ENCODE measurements around the gene CXCL5. TPM values are rescaled to one million over a fixed set of nuclear protein-coding genes. Genes with fewer than 3 reads are reported as not detected.

The CXCL5 gene
- 0.21 and 0.33 TPM in 2 replicates for total RNA-seq
- polyA plus RNA-seq, result 0.25 and 0.40 TPM in 2 replicates
- polyA plus RNA-seq (2011; cell fraction: cytosol; rRNA removed), result 0.27 and 0.31 TPM in 2 replicates
- 0.20 and 0.24 TPM in 2 replicates for polyA plus RNA-seq (2011; cell fraction: nucleus; rRNA removed)
- 0.38 and 0.54 TPM in 2 replicates for polyA plus RNA-seq (2012)
- polyA minus RNA-seq, result 0.15 and 0.27 TPM in 2 replicates
- not detected for polyA minus RNA-seq (2011; cell fraction: cytosol; rRNA and poly(A)+ RNA removed)
- 0.14 TPM in 1 of 2 replicates, not detected in the other for polyA minus RNA-seq (2011; cell fraction: nucleus; rRNA and poly(A)+ RNA removed)
- Bru-seq, nascent RNA, result percentile 25 among the genes with signal in this experiment
- percentile 24 among the genes with signal in this experiment for BruChase-seq, experiment 1, labeled RNA remaining after a 6-hour chase
- not detected for BruChase-seq, experiment 2, labeled RNA remaining after a 2-hour chase
- long read RNA-seq, result 0 reads

- Histone ChIP-seq H3K36me3 (ENCODE audit: control insufficient read depth in 2 of 2, extremely low read depth in 1 of 2, insufficient read depth in 2 of 2, low read length in 2 of 2) (no peaks in the 10 kb centered on the region), H3K9me3 (replicated peaks; ENCODE audit: control insufficient read depth, insufficient read depth, low read length) (no peaks in the 10 kb centered on the region), H3K4me3 (replicated peaks in 1 of 3; ENCODE audit: insufficient read depth in 1 of 3, low read depth in 1 of 3, low read length in 3 of 3) (peak within 1 kb of the TSS; percentile 13 to 44 (median 40)), H3K4me2 (ENCODE audit: insufficient read depth, low read length) (peak within 1 kb of the TSS; percentile 64), H4K20me1 (replicated peaks; ENCODE audit: control insufficient read depth, extremely low read depth, insufficient read depth, low read length) (no peaks in the 10 kb centered on the region), H3K4me1 (ENCODE audit: control insufficient read depth, extremely low read depth, insufficient read depth, low read length) (peaks cover 10% of the 10 kb centered on the region), H3K79me2 (ENCODE audit: control insufficient read depth, insufficient read depth, low read length) (no peaks in the 10 kb centered on the region), H2AFZ (ENCODE audit: low read depth, low read length) (peak within 1 kb of the TSS; percentile 93), H3K9me1 (replicated peaks; ENCODE audit: control insufficient read depth, extremely low read depth, insufficient read depth, low read length) (no peaks in the 10 kb centered on the region), H3K27me3 (ENCODE audit: control insufficient read depth in 2 of 2, insufficient read depth in 2 of 2, low read length in 2 of 2) (no peaks in the 10 kb centered on the region), H3K9ac (replicated peaks; ENCODE audit: extremely low read depth, insufficient read depth, low read length) (peak within 1 kb of the TSS; percentile 13), H3K27ac (ENCODE audit: insufficient read depth, low read depth, low read length) (no peak within 1 kb of the TSS)
- intact Hi-C loops (cut with micrococcal nuclease), result loop anchor here (2.0 kb wide), 2 partner anchors 20 to 136 kb away; no protein-coding TSS in a partner anchor
- peak; percentile 66 for FAIRE-seq
- ChIA-PET CTCF (interaction anchor here (0.6 to 2.0 kb wide), 14 partner anchors 18 to 425 kb away, joined by 3 to 14 read pairs (median 3); partner anchors contain the start of gene CXCL3), POLR2A (interaction anchor here (0.6 to 1.0 kb wide), 3 partner anchors 100 to 409 kb away, joined by 3 to 5 read pairs (median 3); partner anchors contain the start of gene CXCL2)
- dilution Hi-C loops (cut with MboI; ENCODE audit: extremely low pct_ligation_motif_present, low sequenced_read_pairs), result no loop called here
- peak; percentile 41 for DNase-seq (ENCODE audit: low read depth, low spot score)
- BruUV-seq (replicated peaks), result no TSS peak
- no peak for TF ChIP-seq MYC (IDR thresholded peaks at IDR 0.05; ENCODE audit: low read depth, low read length)
- TF ChIP-seq, protein P1, sequence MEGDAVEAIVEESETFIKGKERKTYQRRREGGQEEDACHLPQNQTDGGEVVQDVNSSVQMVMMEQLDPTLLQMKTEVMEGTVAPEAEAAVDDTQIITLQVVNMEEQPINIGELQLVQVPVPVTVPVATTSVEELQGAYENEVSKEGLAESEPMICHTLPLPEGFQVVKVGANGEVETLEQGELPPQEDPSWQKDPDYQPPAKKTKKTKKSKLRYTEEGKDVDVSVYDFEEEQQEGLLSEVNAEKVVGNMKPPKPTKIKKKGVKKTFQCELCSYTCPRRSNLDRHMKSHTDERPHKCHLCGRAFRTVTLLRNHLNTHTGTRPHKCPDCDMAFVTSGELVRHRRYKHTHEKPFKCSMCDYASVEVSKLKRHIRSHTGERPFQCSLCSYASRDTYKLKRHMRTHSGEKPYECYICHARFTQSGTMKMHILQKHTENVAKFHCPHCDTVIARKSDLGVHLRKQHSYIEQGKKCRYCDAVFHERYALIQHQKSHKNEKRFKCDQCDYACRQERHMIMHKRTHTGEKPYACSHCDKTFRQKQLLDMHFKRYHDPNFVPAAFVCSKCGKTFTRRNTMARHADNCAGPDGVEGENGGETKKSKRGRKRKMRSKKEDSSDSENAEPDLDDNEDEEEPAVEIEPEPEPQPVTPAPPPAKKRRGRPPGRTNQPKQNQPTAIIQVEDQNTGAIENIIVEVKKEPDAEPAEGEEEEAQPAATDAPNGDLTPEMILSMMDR (IDR thresholded peaks at IDR 0.05; ENCODE audit: extremely low read depth in 1 of 2, insufficient read depth in 1 of 2, low read depth in 1 of 2, low read length in 2 of 2), result peak in 1 of 2 donors; percentile 31
Measured at GRCh38 chr4:73998040-73999011, at the start of gene CXCL5. Gene CXCL5, minus strand, starts transcription at chr4:73998677. Its CDS starts 96 bp downstream, at chr4:73998581.
